Neural progenitor cell (in vitro differentiated cells): ENCODE measurements around the gene TEK. TPM values are rescaled to one million over a fixed set of nuclear protein-coding genes. Genes with fewer than 3 reads are reported as not detected.
A peak's percentile ranks its signal among the peaks of the same experiment; 100 is the strongest.

Source experiments
- DNase-seq: peaks from one replicate; pipeline ENCODE4 v3.0.0-alpha.2; 2016; ENCODE audit warnings: low spot score
- H2AFZ ChIP-seq: fragments of 200-600 bp; sonication (generic); replicated peaks from 2 replicates; pipeline ENCODE4 v1.6.1; 2016; ENCODE audit warnings: antibody characterized with exemption
- H3F3A ChIP-seq: fragments of 200-600 bp; sonication (generic); 2 replicates; pipeline ENCODE4 v1.6.1; 2016; ENCODE audit warnings: antibody characterized with exemption, low read depth
- H3K27ac ChIP-seq: fragments of 200-600 bp; sonication (generic); 2 replicates; pipeline ENCODE4 v1.5.1; 2016; ENCODE audit warnings: mild to moderate bottlenecking
- H3K27me3 ChIP-seq: fragments of 200-600 bp; sonication (generic); 2 replicates; pipeline ENCODE4 v1.6.1; 2016; ENCODE audit warnings: mild to moderate bottlenecking, moderate library complexity
- H3K36me3 ChIP-seq: fragments of 200-600 bp; sonication (generic); 2 replicates; pipeline ENCODE4 v1.5.1; 2016
- H3K4me1 ChIP-seq: fragments of 200-600 bp; sonication (generic); 2 replicates; pipeline ENCODE4 v1.6.1; 2016; ENCODE audit warnings: mixed run types
- H3K4me2 ChIP-seq: fragments of 200-600 bp; sonication (generic); 2 replicates; pipeline ENCODE4 v1.6.1; 2016
- H3K4me3 ChIP-seq: fragments of 200-600 bp; sonication (generic); 2 replicates; pipeline ENCODE4 v1.5.1; 2016
- H3K79me2 ChIP-seq: fragments of 200-600 bp; sonication (generic); 2 replicates; pipeline ENCODE4 v1.6.1; 2016; ENCODE audit warnings: low read depth
- H3K9ac ChIP-seq: fragments of 200-600 bp; sonication (generic); 2 replicates; pipeline ENCODE4 v1.6.1; 2016
- H3K9me3 ChIP-seq: fragments of 200-600 bp; sonication (generic); 2 replicates; pipeline ENCODE4 v1.5.1; 2016; ENCODE audit warnings: low read depth
- H4K20me1 ChIP-seq: fragments of 200-600 bp; sonication (generic); 2 replicates; pipeline ENCODE4 v1.6.1; 2016; ENCODE audit warnings: low read depth
- H3K27ac Mint-ChIP-seq: 3 replicates; pipeline ENCODE4 v1.8.0; 2021; ENCODE audit warnings: mixed read lengths
- H3K27me3 Mint-ChIP-seq: 2 replicates; pipeline ENCODE4 v1.8.0; 2022; ENCODE audit warnings: low read depth, mild to moderate bottlenecking, inconsistent platforms, moderate library complexity, mixed read lengths; ENCODE audit not compliant: insufficient read depth
- H3K36me3 Mint-ChIP-seq: 3 replicates; pipeline ENCODE4 v1.8.0; 2021; ENCODE audit warnings: mixed read lengths
- H3K4me1 Mint-ChIP-seq: 3 replicates; pipeline ENCODE4 v1.8.0; 2021; ENCODE audit warnings: mixed read lengths
- H3K4me3 Mint-ChIP-seq: 3 replicates; pipeline ENCODE4 v1.8.0; 2021; ENCODE audit warnings: mild to moderate bottlenecking, moderate library complexity, mixed read lengths
- H3K9me3 Mint-ChIP-seq: 3 replicates; pipeline ENCODE4 v1.8.0; 2020; ENCODE audit warnings: mixed read lengths
- CTCF ChIP-seq: fragments of 200-600 bp; sonication (generic); IDR thresholded peaks from 2 replicates; pipeline ENCODE4 v1.5.1; 2017; ENCODE audit warnings: antibody characterized with exemption, mild to moderate bottlenecking
- EZH2 ChIP-seq: fragments of 200-600 bp; sonication (generic); IDR thresholded peaks from 2 replicates; pipeline ENCODE4 v1.6.1; 2017; ENCODE audit warnings: antibody characterized with exemption, mild to moderate bottlenecking, moderate library complexity
- EZH2phosphoT487 ChIP-seq: fragments of 200-600 bp; sonication (generic); IDR thresholded peaks from 2 replicates; pipeline ENCODE4 v1.6.1; 2017; ENCODE audit warnings: antibody characterized with exemption
- total RNA-seq: library from RNA; depleted of rRNA; stranded (reverse); fragments of >200 nt; gene quantifications from 2 replicates; pipeline ENCODE4 v1.2.3, GENCODE V29; 2015; ENCODE audit warnings: low replicate concordance

Gene TEK
- total RNA-seq, 1 donor from 2014 or later = 12.3 TPM

- Histone ChIP-seq H3K4me2 (no peak overlapping the region), H2AFZ (no peak overlapping the region), H3K27me3 (no peaks in the 10 kb centered on the region), H3K4me1 (no peaks in the 10 kb centered on the region), H3K4me3 (no peak overlapping the region), H3K9ac (no peak overlapping the region), H3K36me3 (no peaks in the 10 kb centered on the region), H3F3A (no peaks in the 10 kb centered on the region), H3K27ac (no peak overlapping the region), H3K79me2 (no peaks in the 10 kb centered on the region), H3K9me3 (no peaks in the 10 kb centered on the region), H4K20me1 (no peaks in the 10 kb centered on the region)
- Mint-ChIP-seq H3K4me3 (no peak overlapping the region), H3K4me1 (no peaks in the 10 kb centered on the region), H3K9me3 (peaks cover 4% of the 10 kb centered on the region), H3K27ac (no peak overlapping the region), H3K27me3 (no peaks in the 10 kb centered on the region), H3K36me3 (no peaks in the 10 kb centered on the region)
- DNase-seq = peak; percentile 71
- TF ChIP-seq EZH2 (no peak), CTCF (peak; percentile 81)
These were observed 138.7 kb downstream of the TEK start for GRCh38 chr9:27247756-27248155.

- H3K9me3 Mint-ChIP-seq = peaks cover 4% of the 10 kb centered on the region
These were observed 139.7 kb downstream of the TEK start for GRCh38 chr9:27248702-27249101.

GRCh38 chr9:27258662-27259061 lies 149.6 kb downstream of the TEK start:
- peaks cover 2% of the 10 kb centered on the region for H3K27me3 Mint-ChIP-seq

More at GRCh38 chr9:27248702-27249101, 139.7 kb downstream of the TEK start:
- no peak overlapping the region for H3K27ac ChIP-seq
- Mint-ChIP-seq H3K4me1 (no peaks in the 10 kb centered on the region), H3K27ac (no peak overlapping the region), H3K36me3 (no peaks in the 10 kb centered on the region), H3K27me3 (no peaks in the 10 kb centered on the region), H3K4me3 (no peak overlapping the region)
- H2AFZ ChIP-seq = no peak overlapping the region
- DNase-seq = no peak
- no peak overlapping the region for H3K9ac ChIP-seq
- no peaks in the 10 kb centered on the region for H3K9me3 ChIP-seq
- no peaks in the 10 kb centered on the region for H3K4me1 ChIP-seq
- H3K4me2 ChIP-seq = no peak overlapping the region
- H3F3A ChIP-seq = no peaks in the 10 kb centered on the region
- H3K4me3 ChIP-seq = no peak overlapping the region
- H3K79me2 ChIP-seq = no peaks in the 10 kb centered on the region
- TF ChIP-seq EZH2phosphoT487 (no peak), CTCF (no peak)
- no peaks in the 10 kb centered on the region for H4K20me1 ChIP-seq
- H3K27me3 ChIP-seq = no peaks in the 10 kb centered on the region
- no peaks in the 10 kb centered on the region for H3K36me3 ChIP-seq

More at GRCh38 chr9:27258662-27259061, 149.6 kb downstream of the TEK start:
- Histone ChIP-seq H3K4me3 (no peak overlapping the region), H3K4me1 (no peaks in the 10 kb centered on the region), H3K27ac (no peak overlapping the region), H3K9me3 (no peaks in the 10 kb centered on the region), H2AFZ (no peak overlapping the region), H3K27me3 (no peaks in the 10 kb centered on the region), H3K79me2 (no peaks in the 10 kb centered on the region), H3K4me2 (no peak overlapping the region), H4K20me1 (no peaks in the 10 kb centered on the region), H3F3A (no peaks in the 10 kb centered on the region), H3K9ac (no peak overlapping the region), H3K36me3 (no peaks in the 10 kb centered on the region)
- H3K9me3 Mint-ChIP-seq = peaks cover 9% of the 10 kb centered on the region
- no peak overlapping the region for H3K4me3 Mint-ChIP-seq
- TF ChIP-seq CTCF (no peak), EZH2 (no peak), EZH2phosphoT487 (no peak)
- no peak overlapping the region for H3K27ac Mint-ChIP-seq
- DNase-seq = no peak
- no peaks in the 10 kb centered on the region for H3K36me3 Mint-ChIP-seq
- H3K4me1 Mint-ChIP-seq = no peaks in the 10 kb centered on the region
